Smooth muscle cell (in vitro differentiated cells): ENCODE data around the gene ECPAS. TPM values are rescaled to one million over a fixed set of nuclear protein-coding genes. Genes with fewer than 3 reads are reported as not detected.

Experiments used
- DNase-seq: peaks from one replicate; lab custom pipeline; 2025; ENCODE audit not compliant: unreplicated experiment; lab: John Stamatoyannopoulos, UW
- H2AFZ ChIP-seq: fragments of 200-600 bp; sonication (generic); 2 replicates; pipeline ENCODE4 v1.6.0; 2016; ENCODE audit warnings: antibody characterized with exemption, low read depth, mild to moderate bottlenecking
- H3F3A ChIP-seq: fragments of 200-600 bp; sonication (generic); 2 replicates; pipeline ENCODE4 v1.6.0; 2017; ENCODE audit warnings: antibody characterized with exemption, low read depth
- H3K27ac ChIP-seq: fragments of 200-600 bp; sonication (generic); 2 replicates; pipeline ENCODE4 v1.5.1; 2016; ENCODE audit warnings: low read depth, mild to moderate bottlenecking
- H3K27me3 ChIP-seq: fragments of 200-600 bp; sonication (generic); 2 replicates; pipeline ENCODE4 v1.6.1; 2016; ENCODE audit warnings: low read depth, mild to moderate bottlenecking
- H3K36me3 ChIP-seq: fragments of 200-600 bp; sonication (generic); 2 replicates; pipeline ENCODE4 v1.5.1; 2016; ENCODE audit warnings: low read depth
- H3K4me1 ChIP-seq: fragments of 200-600 bp; sonication (generic); 2 replicates; pipeline ENCODE4 v1.5.1; 2016; ENCODE audit warnings: low read depth
- H3K4me2 ChIP-seq: fragments of 200-600 bp; sonication (generic); 2 replicates; pipeline ENCODE4 v1.6.0; 2016; ENCODE audit warnings: mild to moderate bottlenecking
- H3K4me3 ChIP-seq: fragments of 200-600 bp; sonication (generic); 2 replicates; pipeline ENCODE4 v1.5.1; 2016; ENCODE audit warnings: mild to moderate bottlenecking
- H3K79me2 ChIP-seq: fragments of 200-600 bp; sonication (generic); 2 replicates; pipeline ENCODE4 v1.6.0; 2016; ENCODE audit warnings: low read depth, mild to moderate bottlenecking
- H3K9ac ChIP-seq: fragments of 200-600 bp; sonication (generic); 2 replicates; pipeline ENCODE4 v1.6.0; 2016; ENCODE audit warnings: low read depth
- H3K9me3 ChIP-seq: fragments of 200-600 bp; sonication (generic); replicated peaks from 2 replicates; pipeline ENCODE4 v1.5.1; 2016; ENCODE audit warnings: low read depth
- H4K20me1 ChIP-seq: fragments of 200-600 bp; sonication (generic); 2 replicates; pipeline ENCODE4 v1.6.0; 2016; ENCODE audit warnings: low read depth
- WGBS: methylation state at CpG from one replicate; pipeline ENCODE4 v1.1.7; 2016; ENCODE audit warnings: low lambda C conversion rate; 5-methylcytosine and 5-hydroxymethylcytosine counted together
- polyA plus RNA-seq: library from polyadenylated mRNA; unstranded; fragments of >200 nt; fragmentation: Nextera tagmentation; extraction: Ambion mirVana; gene quantifications from 2 replicates; pipeline ENCODE4 v1.2.1, GENCODE V29; 2016
- total RNA-seq: library from RNA; depleted of rRNA; stranded (reverse); fragments of >200 nt; gene quantifications from 2 replicates; pipeline ENCODE4 v1.2.3, GENCODE V29; 2014
- TF ChIP-seq, protein P1 (sequence below): fragments of 200-600 bp; sonication (generic); IDR thresholded peaks from 2 replicates; pipeline ENCODE4 v1.5.1; 2017; ENCODE audit warnings: borderline replicate concordance, mild to moderate bottlenecking, antibody characterized with exemption; ENCODE audit not compliant: insufficient read depth, poor library complexity, severe bottlenecking

The ECPAS gene
- total and polyA plus RNA-seq, 2 experiments from 2014 or later: 24.1 to 53.7 TPM

DNA sequence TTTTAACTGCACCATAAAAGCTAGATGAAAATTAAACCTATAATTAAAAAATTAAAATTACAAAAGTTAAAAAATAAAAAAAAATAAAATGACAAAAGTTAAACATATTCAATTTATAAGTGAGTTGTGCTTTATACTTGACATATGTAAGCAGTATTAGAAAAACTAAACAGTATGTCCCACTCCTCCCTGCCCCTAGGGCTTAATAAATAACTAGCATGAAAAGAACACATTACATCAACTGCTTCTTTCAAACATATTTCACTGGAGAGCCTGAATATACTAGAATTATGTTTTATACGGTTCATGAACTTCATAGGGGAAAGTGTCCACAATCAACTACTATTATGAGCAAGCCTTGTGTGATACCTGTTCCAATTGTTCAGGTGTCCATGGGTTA, 47.6 kb downstream of the ECPAS start:
- TF ChIP-seq, protein P1, sequence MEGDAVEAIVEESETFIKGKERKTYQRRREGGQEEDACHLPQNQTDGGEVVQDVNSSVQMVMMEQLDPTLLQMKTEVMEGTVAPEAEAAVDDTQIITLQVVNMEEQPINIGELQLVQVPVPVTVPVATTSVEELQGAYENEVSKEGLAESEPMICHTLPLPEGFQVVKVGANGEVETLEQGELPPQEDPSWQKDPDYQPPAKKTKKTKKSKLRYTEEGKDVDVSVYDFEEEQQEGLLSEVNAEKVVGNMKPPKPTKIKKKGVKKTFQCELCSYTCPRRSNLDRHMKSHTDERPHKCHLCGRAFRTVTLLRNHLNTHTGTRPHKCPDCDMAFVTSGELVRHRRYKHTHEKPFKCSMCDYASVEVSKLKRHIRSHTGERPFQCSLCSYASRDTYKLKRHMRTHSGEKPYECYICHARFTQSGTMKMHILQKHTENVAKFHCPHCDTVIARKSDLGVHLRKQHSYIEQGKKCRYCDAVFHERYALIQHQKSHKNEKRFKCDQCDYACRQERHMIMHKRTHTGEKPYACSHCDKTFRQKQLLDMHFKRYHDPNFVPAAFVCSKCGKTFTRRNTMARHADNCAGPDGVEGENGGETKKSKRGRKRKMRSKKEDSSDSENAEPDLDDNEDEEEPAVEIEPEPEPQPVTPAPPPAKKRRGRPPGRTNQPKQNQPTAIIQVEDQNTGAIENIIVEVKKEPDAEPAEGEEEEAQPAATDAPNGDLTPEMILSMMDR: no peak
- no peaks in the 10 kb centered on the region for H3F3A ChIP-seq
- H3K9ac ChIP-seq: no peak overlapping the region
- H3K9me3 ChIP-seq: no peaks in the 10 kb centered on the region
- H3K4me3 ChIP-seq: no peak overlapping the region
- H3K4me1 ChIP-seq: no peaks in the 10 kb centered on the region
- WGBS: 97% methylated on average over 1 of the region's 1 CpG
- peaks cover 7% of the 10 kb centered on the region for H3K79me2 ChIP-seq
- peaks cover 15% of the 10 kb centered on the region for H3K36me3 ChIP-seq
- no peak overlapping the region for H2AFZ ChIP-seq
- no peak for DNase-seq
- no peaks in the 10 kb centered on the region for H3K27me3 ChIP-seq
- H4K20me1 ChIP-seq: no peaks in the 10 kb centered on the region
- H3K27ac ChIP-seq: no peak overlapping the region
- H3K4me2 ChIP-seq: no peak overlapping the region

DNA sequence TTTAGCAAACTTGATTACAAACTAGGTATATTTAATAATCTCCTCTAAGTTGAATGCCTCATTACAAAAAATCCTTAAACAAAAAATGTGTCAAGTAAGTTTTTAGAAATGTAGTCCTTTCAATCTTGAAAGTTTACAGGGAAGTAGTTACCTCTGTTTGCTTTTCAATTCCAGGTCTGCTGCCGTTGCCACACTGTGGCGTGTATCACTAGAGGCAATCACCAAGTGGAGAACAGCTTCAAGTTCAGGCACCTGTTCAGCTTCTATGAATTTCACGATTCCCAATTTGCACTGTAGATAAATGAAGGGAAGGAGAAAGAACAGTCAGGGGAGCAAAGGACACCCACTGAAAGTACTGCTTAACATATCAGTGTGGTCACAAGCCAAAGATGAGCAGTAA, 51.1 kb downstream of the ECPAS start:
- H3K9me3 ChIP-seq: no peaks in the 10 kb centered on the region
- no peaks in the 10 kb centered on the region for H3K4me1 ChIP-seq
- H4K20me1 ChIP-seq: no peaks in the 10 kb centered on the region
- peaks cover 7% of the 10 kb centered on the region for H3K79me2 ChIP-seq
- no peak overlapping the region for H3K4me3 ChIP-seq
- no peak overlapping the region for H3K27ac ChIP-seq
- no peak overlapping the region for H3K4me2 ChIP-seq
- WGBS: 99% methylated on average over 3 of the region's 3 CpGs
- H2AFZ ChIP-seq: no peak overlapping the region
- no peaks in the 10 kb centered on the region for H3F3A ChIP-seq
- H3K27me3 ChIP-seq: no peaks in the 10 kb centered on the region
- H3K9ac ChIP-seq: no peak overlapping the region
- TF ChIP-seq, protein P1: no peak
- DNase-seq: no peak
- peaks cover 10% of the 10 kb centered on the region for H3K36me3 ChIP-seq

DNA sequence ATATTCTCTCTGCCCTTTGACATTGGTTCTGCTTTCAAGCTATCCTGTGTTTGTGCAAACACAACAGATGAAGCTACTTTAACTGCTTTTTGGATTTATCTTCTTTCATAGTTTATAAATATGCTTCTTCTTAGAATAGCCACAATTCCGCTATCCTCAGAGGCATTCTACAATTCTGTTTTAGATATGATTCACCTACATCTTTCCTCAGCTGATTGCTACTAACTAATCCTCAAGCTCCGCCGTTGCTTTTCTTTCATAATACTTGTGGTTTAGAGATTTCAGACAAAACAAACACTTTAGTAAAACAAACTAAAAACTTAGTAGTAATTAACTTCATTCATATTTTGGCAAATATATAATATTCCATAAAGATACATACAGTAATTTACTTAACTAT, 52.5 kb downstream of the ECPAS start:
- no peaks in the 10 kb centered on the region for H3K27me3 ChIP-seq
- H3K36me3 ChIP-seq: peaks cover 7% of the 10 kb centered on the region
- WGBS: 17% methylated on average over 3 of the region's 3 CpGs
- TF ChIP-seq, protein P1: no peak
- H3K27ac ChIP-seq: peak overlapping the region; percentile 45
- no peaks in the 10 kb centered on the region for H3F3A ChIP-seq
- H4K20me1 ChIP-seq: no peaks in the 10 kb centered on the region
- H3K4me1 ChIP-seq: no peaks in the 10 kb centered on the region
- DNase-seq: no peak
- H3K4me3 ChIP-seq: no peak overlapping the region
- H2AFZ ChIP-seq: no peak overlapping the region
- H3K9ac ChIP-seq: no peak overlapping the region
- peak overlapping the region; percentile 47 for H3K4me2 ChIP-seq
- H3K79me2 ChIP-seq: peaks cover under 1% of the 10 kb centered on the region
- H3K9me3 ChIP-seq: no peaks in the 10 kb centered on the region

DNA sequence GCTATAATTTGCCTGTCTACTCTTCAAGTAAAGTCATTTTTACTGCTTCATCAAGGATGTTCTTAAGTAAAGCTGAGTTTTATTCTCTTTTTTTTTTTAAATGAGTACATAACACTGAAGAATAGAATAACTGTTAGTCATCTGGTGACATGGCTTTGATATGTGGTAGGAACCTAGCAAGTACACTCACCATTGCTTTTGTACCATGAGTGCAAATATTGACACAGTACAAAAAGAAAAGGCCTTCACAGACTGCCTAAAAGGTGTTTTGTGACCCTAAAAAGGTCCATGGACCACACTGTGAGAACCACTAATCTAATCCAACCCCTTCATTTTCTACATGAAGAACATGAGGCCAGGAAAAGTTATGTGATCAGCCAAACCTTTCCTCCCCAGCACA, 55.0 kb downstream of the ECPAS start:
- Histone ChIP-seq H3K9me3 (no peaks in the 10 kb centered on the region), H3K27me3 (no peaks in the 10 kb centered on the region), H2AFZ (no peak overlapping the region), H3K9ac (no peak overlapping the region), H3K27ac (peak overlapping the region; percentile 4), H3K4me3 (no peak overlapping the region), H4K20me1 (no peaks in the 10 kb centered on the region), H3F3A (no peaks in the 10 kb centered on the region), H3K36me3 (peaks cover 2% of the 10 kb centered on the region), H3K4me2 (no peak overlapping the region), H3K4me1 (no peaks in the 10 kb centered on the region), H3K79me2 (no peaks in the 10 kb centered on the region)
- TF ChIP-seq, protein P1: no peak
- no peak for DNase-seq
